Activated CD8-positive, alpha-beta T cell treated with anti-CD3 and anti-CD28 coated beads for 36 hours (primary cell): ENCODE measurements around the gene FGF11. TPM values are rescaled to one million over a fixed set of nuclear protein-coding genes. Genes with fewer than 3 reads are reported as not detected.

Source experiments
- ATAC-seq: fragments of 200-7000 bp; cut with Tn5 transposase; one replicate; pipeline ENCODE4 v1.10.0; 2021; ENCODE audit warnings: mild to moderate bottlenecking, moderate library complexity
- CTCF ChIA-PET: fragments of 350-600 bp; sonication (Branson Sonifier 250); formaldehyde crosslinking; loops from one replicate; lab custom pipeline; 2021; ENCODE audit warnings: antibody characterized with exemption; lab: Charles Lee
- POLR2A ChIA-PET: fragments of 350-600 bp; sonication (Branson Sonifier 250); formaldehyde crosslinking; loops from one replicate; lab custom pipeline; 2021; ENCODE audit warnings: antibody characterized with exemption; lab: Charles Lee
- DNase-seq: peaks from one replicate; pipeline ENCODE4 v3.0.0-alpha.2; 2020
- H3K27ac Mint-ChIP-seq: one replicate; pipeline ENCODE4 v1.8.0; 2021; ENCODE audit warnings: mild to moderate bottlenecking, mixed read lengths
- H3K27me3 Mint-ChIP-seq: one replicate; pipeline ENCODE4 v1.8.0; 2021; ENCODE audit warnings: mixed read lengths
- H3K36me3 Mint-ChIP-seq: one replicate; pipeline ENCODE4 v1.8.0; 2021; ENCODE audit warnings: low read depth, mixed read lengths
- H3K4me1 Mint-ChIP-seq: one replicate; pipeline ENCODE4 v1.8.0; 2021; ENCODE audit warnings: low read depth, mixed read lengths
- H3K4me3 Mint-ChIP-seq: one replicate; pipeline ENCODE4 v1.8.0; 2021; ENCODE audit warnings: mild to moderate bottlenecking, moderate library complexity, mixed read lengths
- H3K9me3 Mint-ChIP-seq: one replicate; pipeline ENCODE4 v1.8.0; 2021; ENCODE audit warnings: mixed read lengths
- CTCF ChIP-seq: fragments of 200-600 bp; IDR thresholded peaks from one replicate; pipeline ENCODE4 v1.8.0; 2022; ENCODE audit warnings: antibody characterized with exemption, mild to moderate bottlenecking
- intact Hi-C: fragments of 100-400 bp; cut with micrococcal nuclease; formaldehyde crosslinking; loops from one replicate; pipeline ENCODE4 v1.10.0; 2022
- total RNA-seq, 2 experiments: library from RNA; stranded (reverse); gene quantifications; one replicate each; pipeline ENCODE4 v1.2.3, GENCODE V29; 2021

Gene FGF11
- total RNA-seq, 2 experiments from 2014 or later: 16.5 to 16.6 TPM

GRCh38 chr17:7405350-7406234 lies 33.7 kb upstream of the FGF11 start:
- H3K4me3 Mint-ChIP-seq: peak overlapping the region; percentile 95
- intact Hi-C loops: no loop called here
- no peak for ATAC-seq
- H3K36me3 Mint-ChIP-seq: no peaks in the 10 kb centered on the region
- DNase-seq: no peak
- peak overlapping the region; percentile 78 for H3K27ac Mint-ChIP-seq
- no peak for TF ChIP-seq CTCF
- POLR2A ChIA-PET: interaction anchor here (1.4 to 1.8 kb wide), 4 partner anchors 11 to 92 kb away, joined by 3 to 5 read pairs (median 4); partner anchors contain the start of gene NEURL4
- H3K4me1 Mint-ChIP-seq: peaks cover 14% of the 10 kb centered on the region
- no peaks in the 10 kb centered on the region for H3K9me3 Mint-ChIP-seq
- CTCF ChIA-PET: interaction anchor here (1.7 kb wide), 1 partner anchor 31 kb away, joined by 8 read pairs; no protein-coding TSS in a partner anchor
- peaks cover 2% of the 10 kb centered on the region for H3K27me3 Mint-ChIP-seq

GRCh38 chr17:7406235-7406825 lies 33.0 kb upstream of the FGF11 start:
- Mint-ChIP-seq H3K4me3 (peak overlapping the region; percentile 57), H3K27me3 (peaks cover 2% of the 10 kb centered on the region), H3K9me3 (no peaks in the 10 kb centered on the region), H3K27ac (peak overlapping the region; percentile 57), H3K4me1 (peaks cover 14% of the 10 kb centered on the region), H3K36me3 (no peaks in the 10 kb centered on the region)
- CTCF ChIA-PET: interaction anchor here (0.7 to 1.7 kb wide), 2 partner anchors 31 to 155 kb away, joined by 3 to 8 read pairs; no protein-coding TSS in a partner anchor
- no peak for ATAC-seq
- POLR2A ChIA-PET: interaction anchor here (0.8 to 1.8 kb wide), 7 partner anchors 8 to 93 kb away, joined by 3 to 5 read pairs (median 4); no protein-coding TSS in a partner anchor
- no peak for DNase-seq
- intact Hi-C loops: no loop called here
- TF ChIP-seq CTCF: no peak

DNA sequence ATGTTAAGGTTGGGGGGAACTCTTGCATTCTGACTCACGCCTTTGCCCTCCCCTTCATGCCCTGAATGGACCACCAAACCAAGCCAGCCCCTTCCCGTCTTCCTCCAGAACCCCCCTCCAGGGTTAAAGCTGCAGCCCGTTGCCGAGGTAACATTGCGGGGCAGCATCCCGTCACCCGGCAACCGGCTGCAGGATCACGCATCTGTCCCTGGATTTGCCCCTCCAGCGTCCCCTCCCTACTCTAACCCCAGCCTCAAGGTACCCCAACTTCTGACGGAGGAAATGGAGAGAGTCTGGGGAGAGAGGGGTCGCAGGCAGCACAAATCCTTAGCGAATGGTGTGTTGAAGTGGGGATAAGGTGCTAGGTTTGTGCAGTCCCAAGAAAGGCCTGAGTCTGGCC lies 32.2 kb upstream of the FGF11 start:
- no peaks in the 10 kb centered on the region for H3K9me3 Mint-ChIP-seq
- intact Hi-C loops: no loop called here
- CTCF ChIA-PET: interaction anchor here (1.7 kb wide), 1 partner anchor 30 kb away, joined by 8 read pairs; no protein-coding TSS in a partner anchor
- peaks cover 2% of the 10 kb centered on the region for H3K27me3 Mint-ChIP-seq
- no peak overlapping the region for H3K4me3 Mint-ChIP-seq
- TF ChIP-seq CTCF: no peak
- H3K27ac Mint-ChIP-seq: no peak overlapping the region
- POLR2A ChIA-PET: interaction anchor here (0.8 to 1.8 kb wide), 6 partner anchors 9 to 94 kb away, joined by 3 to 5 read pairs (median 4); no protein-coding TSS in a partner anchor
- ATAC-seq (no peak), DNase-seq (no peak)
- peaks cover 14% of the 10 kb centered on the region for H3K4me1 Mint-ChIP-seq
- H3K36me3 Mint-ChIP-seq: no peaks in the 10 kb centered on the region

DNA sequence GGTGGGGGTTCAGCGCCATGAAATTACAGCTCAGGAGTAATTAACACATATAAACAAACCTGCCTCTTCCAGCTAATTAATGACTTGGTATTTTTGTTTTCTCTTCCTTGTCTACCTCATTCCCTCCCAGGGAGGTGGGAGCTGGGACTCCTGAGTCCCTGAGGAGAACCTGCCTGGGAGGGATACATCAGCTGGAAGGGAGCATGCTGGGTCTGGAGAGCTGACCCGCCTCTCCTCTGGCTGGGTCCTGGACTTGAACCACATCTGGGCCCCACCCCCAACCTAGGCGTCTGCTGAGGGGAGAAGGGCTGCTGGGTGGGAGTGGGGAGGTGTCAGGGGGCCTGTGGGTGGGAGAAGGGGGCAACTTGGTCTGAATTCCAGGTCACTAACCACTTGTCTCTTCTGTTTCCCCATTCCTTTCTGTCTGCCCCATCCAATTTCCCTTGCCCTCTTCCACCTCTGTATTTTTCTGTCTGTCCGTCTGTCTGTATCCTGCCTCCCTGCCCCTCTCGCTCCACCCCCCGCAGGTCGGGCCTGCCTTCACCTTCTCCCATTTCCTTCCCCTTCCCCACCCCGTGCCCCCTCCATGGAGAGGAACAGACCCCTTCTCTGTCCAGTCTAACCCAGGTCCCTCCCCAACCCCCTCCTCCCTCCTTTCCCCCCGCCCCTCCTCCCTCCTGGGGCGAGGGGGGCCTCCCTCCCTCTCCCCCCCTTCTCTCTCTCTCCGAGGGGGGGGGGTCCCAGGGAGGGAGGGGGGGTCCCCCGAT lies 31.6 kb upstream of the FGF11 start, which contains the start of gene NLGN2:
Gene NLGN2, plus strand, starts transcription at position 361 of the 767 bp plus-strand sequence. CDS start 411 bp downstream, outside the sequence.
- DNase-seq (peak; percentile 12), ATAC-seq (no peak)
- Mint-ChIP-seq H3K9me3 (no peaks in the 10 kb centered on the region), H3K27me3 (peaks cover 2% of the 10 kb centered on the region), H3K36me3 (no peaks in the 10 kb centered on the region), H3K4me3 (peak within 1 kb of the TSS; percentile 58), H3K4me1 (peaks cover 14% of the 10 kb centered on the region), H3K27ac (peak within 1 kb of the TSS; percentile 76)
- CTCF ChIA-PET: no interaction called here
- intact Hi-C loops: no loop called here
- POLR2A ChIA-PET: interaction anchor here (1.0 to 1.8 kb wide), 4 partner anchors 9 to 94 kb away, joined by 3 to 5 read pairs (median 4); no protein-coding TSS in a partner anchor
- no peak for TF ChIP-seq CTCF
